ENCODE measurements around the gene KCNIP4. TPM values are rescaled to one million over a fixed set of nuclear protein-coding genes. Genes with fewer than 3 reads are reported as not detected.

KCNIP4 gene
- total RNA-seq, 3 donors from 2014 or later (not counting 1 experiment from before 2014, with no cell fraction given) = not detected

GRCh38 chr4:21749924-21750323 is 198.6 kb downstream of the KCNIP4 start:
- no peaks in the 10 kb centered on the region for H3K9me3 ChIP-seq (ENCODE audit: control insufficient read depth, insufficient read depth, low read length)
- Mint-ChIP-seq H3K4me1 (no peaks in the 10 kb centered on the region), H3K36me3 (no peaks in the 10 kb centered on the region), H3K27ac (no peak overlapping the region), H3K27me3 (ENCODE audit: low read depth in 2 of 2) (no peaks in the 10 kb centered on the region), H3K9me3 (no peaks in the 10 kb centered on the region), H3K4me3 (no peak overlapping the region)
- DNase-seq (no peak), ATAC-seq (no peak)
- no peaks in the 10 kb centered on the region for H3K36me3 ChIP-seq (ENCODE audit: control insufficient read depth, insufficient read depth, low read length)
- WGBS (ENCODE audit: insufficient coverage) = 75% methylated on average over 3 of the region's 3 CpGs
- H3K4me1 ChIP-seq (ENCODE audit: control insufficient read depth, insufficient read depth, low read length) = no peaks in the 10 kb centered on the region
- intact Hi-C loops (cut with micrococcal nuclease) = no loop called here
- TF ChIP-seq CTCF (IDR thresholded peaks at IDR 0.05) = no peak
- no peaks in the 10 kb centered on the region for H3K27me3 ChIP-seq (ENCODE audit: control insufficient read depth, insufficient read depth, low read length)
- H3K27ac ChIP-seq (ENCODE audit: low read length) = no peak overlapping the region
- no peak overlapping the region for H3K4me3 ChIP-seq (ENCODE audit: low read length)

- no peak for TF ChIP-seq CTCF (IDR thresholded peaks at IDR 0.05)
These were observed 199.2 kb downstream of the KCNIP4 start for GRCh38 chr4:21749412-21749811.

GRCh38 chr4:21744046-21744445 is 204.5 kb downstream of the KCNIP4 start:
- no peak overlapping the region for H3K27ac Mint-ChIP-seq
- ATAC-seq (no peak), DNase-seq (no peak)
- no peaks in the 10 kb centered on the region for H3K36me3 Mint-ChIP-seq
- TF ChIP-seq CTCF (IDR thresholded peaks at IDR 0.05) = no peak
- no peaks in the 10 kb centered on the region for H3K9me3 Mint-ChIP-seq
- no peak overlapping the region for H3K4me3 Mint-ChIP-seq
- H3K4me1 Mint-ChIP-seq = no peaks in the 10 kb centered on the region
- no peaks in the 10 kb centered on the region for H3K4me1 ChIP-seq (ENCODE audit: control insufficient read depth, insufficient read depth, low read length)
- H3K4me3 ChIP-seq (ENCODE audit: low read length) = no peak overlapping the region
- H3K9me3 ChIP-seq (ENCODE audit: control insufficient read depth, insufficient read depth, low read length) = no peaks in the 10 kb centered on the region
- no peaks in the 10 kb centered on the region for H3K36me3 ChIP-seq (ENCODE audit: control insufficient read depth, insufficient read depth, low read length)
- H3K27me3 ChIP-seq (ENCODE audit: control insufficient read depth, insufficient read depth, low read length) = no peaks in the 10 kb centered on the region
- H3K27me3 Mint-ChIP-seq (ENCODE audit: low read depth in 2 of 2) = no peaks in the 10 kb centered on the region
- intact Hi-C loops (cut with micrococcal nuclease) = no loop called here
- no peak overlapping the region for H3K27ac ChIP-seq (ENCODE audit: low read length)

More at GRCh38 chr4:21749412-21749811, 199.2 kb downstream of the KCNIP4 start:
- ATAC-seq (no peak), DNase-seq (no peak)
- Histone ChIP-seq H3K27ac (ENCODE audit: low read length) (no peak overlapping the region), H3K9me3 (ENCODE audit: control insufficient read depth, insufficient read depth, low read length) (no peaks in the 10 kb centered on the region), H3K4me3 (ENCODE audit: low read length) (no peak overlapping the region), H3K4me1 (ENCODE audit: control insufficient read depth, insufficient read depth, low read length) (no peaks in the 10 kb centered on the region), H3K27me3 (ENCODE audit: control insufficient read depth, insufficient read depth, low read length) (no peaks in the 10 kb centered on the region), H3K36me3 (ENCODE audit: control insufficient read depth, insufficient read depth, low read length) (no peaks in the 10 kb centered on the region)
- Mint-ChIP-seq H3K4me1 (no peaks in the 10 kb centered on the region), H3K27ac (no peak overlapping the region), H3K4me3 (no peak overlapping the region), H3K9me3 (no peaks in the 10 kb centered on the region), H3K27me3 (ENCODE audit: low read depth in 2 of 2) (no peaks in the 10 kb centered on the region), H3K36me3 (no peaks in the 10 kb centered on the region)
- 87% methylated on average over 3 of the region's 4 CpGs for WGBS (ENCODE audit: insufficient coverage)
- intact Hi-C loops (cut with micrococcal nuclease) = no loop called here

GRCh38 chr4:21742326-21742725 is 206.2 kb downstream of the KCNIP4 start:
- no peak for DNase-seq
- no peaks in the 10 kb centered on the region for H3K4me1 Mint-ChIP-seq
- H3K27me3 Mint-ChIP-seq (ENCODE audit: low read depth in 2 of 2) = no peaks in the 10 kb centered on the region
- no peaks in the 10 kb centered on the region for H3K9me3 ChIP-seq (ENCODE audit: control insufficient read depth, insufficient read depth, low read length)
- H3K27me3 ChIP-seq (ENCODE audit: control insufficient read depth, insufficient read depth, low read length) = no peaks in the 10 kb centered on the region
- no peaks in the 10 kb centered on the region for H3K36me3 Mint-ChIP-seq
- 89% methylated on average over 1 of the region's 2 CpGs for WGBS (ENCODE audit: insufficient coverage)
- no peak for ATAC-seq
- no peaks in the 10 kb centered on the region for H3K4me1 ChIP-seq (ENCODE audit: control insufficient read depth, insufficient read depth, low read length)
- H3K9me3 Mint-ChIP-seq = no peaks in the 10 kb centered on the region
- no peak overlapping the region for H3K27ac ChIP-seq (ENCODE audit: low read length)
- intact Hi-C loops (cut with micrococcal nuclease) = no loop called here
- no peak for TF ChIP-seq CTCF (IDR thresholded peaks at IDR 0.05)
- no peaks in the 10 kb centered on the region for H3K36me3 ChIP-seq (ENCODE audit: control insufficient read depth, insufficient read depth, low read length)
- no peak overlapping the region for H3K4me3 ChIP-seq (ENCODE audit: low read length)
- no peak overlapping the region for H3K4me3 Mint-ChIP-seq
- no peak overlapping the region for H3K27ac Mint-ChIP-seq
